ENCODE measurements around the gene PTGER3.

GRCh38 chr1:71039661-71040262, 7.9 kb downstream of the PTGER3 start:
- TF ChIP-seq, protein P1, sequence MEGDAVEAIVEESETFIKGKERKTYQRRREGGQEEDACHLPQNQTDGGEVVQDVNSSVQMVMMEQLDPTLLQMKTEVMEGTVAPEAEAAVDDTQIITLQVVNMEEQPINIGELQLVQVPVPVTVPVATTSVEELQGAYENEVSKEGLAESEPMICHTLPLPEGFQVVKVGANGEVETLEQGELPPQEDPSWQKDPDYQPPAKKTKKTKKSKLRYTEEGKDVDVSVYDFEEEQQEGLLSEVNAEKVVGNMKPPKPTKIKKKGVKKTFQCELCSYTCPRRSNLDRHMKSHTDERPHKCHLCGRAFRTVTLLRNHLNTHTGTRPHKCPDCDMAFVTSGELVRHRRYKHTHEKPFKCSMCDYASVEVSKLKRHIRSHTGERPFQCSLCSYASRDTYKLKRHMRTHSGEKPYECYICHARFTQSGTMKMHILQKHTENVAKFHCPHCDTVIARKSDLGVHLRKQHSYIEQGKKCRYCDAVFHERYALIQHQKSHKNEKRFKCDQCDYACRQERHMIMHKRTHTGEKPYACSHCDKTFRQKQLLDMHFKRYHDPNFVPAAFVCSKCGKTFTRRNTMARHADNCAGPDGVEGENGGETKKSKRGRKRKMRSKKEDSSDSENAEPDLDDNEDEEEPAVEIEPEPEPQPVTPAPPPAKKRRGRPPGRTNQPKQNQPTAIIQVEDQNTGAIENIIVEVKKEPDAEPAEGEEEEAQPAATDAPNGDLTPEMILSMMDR (conservative IDR thresholded peaks at IDR 0.05 in 1 of 2, IDR thresholded peaks at IDR 0.05 in 1 of 2; ENCODE audit: low read depth in 1 of 2, low read length in 2 of 2), result no peak
- TF ChIP-seq EZH2 (IDR thresholded peaks at IDR 0.05; ENCODE audit: low read length, missing control alignments), result no peak
